Caco-2 (cell line): ENCODE data around the gene SOX5. TPM values are rescaled to one million over a fixed set of nuclear protein-coding genes. Genes with fewer than 3 reads are reported as not detected.

Experiments used
- BruUV-seq: library from RNA; stranded (reverse); fragments of 400-500 nt; replicated peaks from 2 replicates; lab custom pipeline; 2021; lab: Mats Ljungman, UMichigan
- CTCF ChIA-PET: fragments of 300-600 bp; sonication (Branson Sonifier 250); formaldehyde crosslinking; loops from one replicate; lab custom pipeline; 2022; ENCODE audit warnings: antibody characterized with exemption; lab: Charles Lee
- POLR2A ChIA-PET: fragments of 300-600 bp; sonication (Branson Sonifier 250); formaldehyde crosslinking; loops from one replicate; lab custom pipeline; 2022; ENCODE audit warnings: antibody characterized with exemption; lab: Charles Lee
- DNase-seq, 2 experiments: peaks; one replicate each; pipeline versions ENCODE4 v3.0.0 to v3.0.0-alpha.2; 2020 to 2022
- H3K27me3 ChIP-seq: replicated peaks from 2 replicates; pipeline ENCODE4 v1.6.0; 2011; ENCODE audit warnings: low read length; ENCODE audit not compliant: control insufficient read depth, insufficient read depth
- H3K36me3 ChIP-seq: 2 replicates; pipeline ENCODE4 v1.5.1; 2011; ENCODE audit warnings: low read length; ENCODE audit not compliant: control insufficient read depth, insufficient read depth
- H3K4me1 ChIP-seq: fragments of 250-450 bp; sonication (Bioruptor Pico); 2 replicates; pipeline ENCODE4 v1.5.1; 2020; ENCODE audit warnings: mild to moderate bottlenecking
- H3K4me3 ChIP-seq: 2 replicates; pipeline ENCODE4 v1.5.1; 2011; ENCODE audit warnings: low read depth, mild to moderate bottlenecking, control low read depth, low read length
- H3K9me3 ChIP-seq: fragments of 250-450 bp; sonication (Bioruptor Pico); 2 replicates; pipeline ENCODE4 v1.5.1; 2020; ENCODE audit warnings: mild to moderate bottlenecking, moderate library complexity
- H3K27ac Mint-ChIP-seq: one replicate; pipeline ENCODE4 v1.8.0; 2022; ENCODE audit warnings: mixed read lengths; ENCODE audit not compliant: unreplicated experiment
- H3K27me3 Mint-ChIP-seq: one replicate; pipeline ENCODE4 v1.8.0; 2022; ENCODE audit warnings: mixed read lengths; ENCODE audit not compliant: insufficient read depth, unreplicated experiment
- H3K36me3 Mint-ChIP-seq: one replicate; pipeline ENCODE4 v1.8.0; 2022; ENCODE audit warnings: mild to moderate bottlenecking, mixed read lengths; ENCODE audit not compliant: insufficient read depth, unreplicated experiment
- H3K4me1 Mint-ChIP-seq: one replicate; pipeline ENCODE4 v1.8.0; 2022; ENCODE audit warnings: low read depth, mixed read lengths; ENCODE audit not compliant: unreplicated experiment
- H3K4me3 Mint-ChIP-seq: one replicate; pipeline ENCODE4 v1.8.0; 2022; ENCODE audit warnings: mild to moderate bottlenecking, moderate library complexity, mixed read lengths; ENCODE audit not compliant: unreplicated experiment
- H3K9me3 Mint-ChIP-seq: one replicate; pipeline ENCODE4 v1.8.0; 2022; ENCODE audit warnings: mixed read lengths; ENCODE audit not compliant: unreplicated experiment
- intact Hi-C: fragments of 100-400 bp; cut with micrococcal nuclease; formaldehyde crosslinking; loops from one replicate; pipeline ENCODE4 v1.10.0; 2022; ENCODE audit not compliant: unreplicated experiment
- total RNA-seq: library from RNA; stranded (reverse); gene quantifications from 2 replicates; pipeline ENCODE4 v1.2.3, GENCODE V29; 2022
- TF ChIP-seq, protein P1 (sequence below), 2 experiments: fragments of 200-600 bp in 1 of 2; IDR thresholded peaks; 1 replicate in 1 of 2; 2 replicates in 1 of 2; pipeline versions ENCODE4 v1.5.1 to v1.8.0; 2011 to 2022; ENCODE audit warnings: antibody characterized with exemption in 1 of 2, control low read depth in 1 of 2, inconsistent platforms in 1 of 2, low read depth in 1 of 2, low read length in 1 of 2, mild to moderate bottlenecking in 1 of 2, moderate library complexity in 1 of 2; ENCODE audit not compliant: insufficient read depth in 1 of 2, severe bottlenecking in 1 of 2, unreplicated experiment in 1 of 2

Gene SOX5
- total RNA-seq, 1 experiment from 2014 or later, result 15.4 TPM

DNA sequence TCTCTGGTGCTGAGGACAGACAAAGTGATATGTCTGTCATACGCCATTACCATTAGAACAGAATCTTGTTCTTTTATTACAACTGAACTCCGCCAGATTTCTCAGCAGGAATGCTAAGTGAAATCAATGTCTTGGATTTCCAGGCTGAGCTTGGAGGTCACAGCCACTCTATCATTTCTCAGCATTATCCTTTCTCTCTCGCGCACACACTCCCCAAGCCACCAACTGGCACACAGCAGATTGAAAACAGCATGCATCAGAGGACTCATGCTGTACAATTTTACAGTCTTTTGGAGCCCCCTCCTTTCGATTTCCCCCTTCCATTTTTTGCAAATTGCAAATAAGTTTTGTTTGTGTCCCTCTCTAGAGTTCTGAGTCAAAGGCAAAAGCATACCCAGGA is 348.6 kb downstream of the SOX5 start:
- TF ChIP-seq, protein P1, sequence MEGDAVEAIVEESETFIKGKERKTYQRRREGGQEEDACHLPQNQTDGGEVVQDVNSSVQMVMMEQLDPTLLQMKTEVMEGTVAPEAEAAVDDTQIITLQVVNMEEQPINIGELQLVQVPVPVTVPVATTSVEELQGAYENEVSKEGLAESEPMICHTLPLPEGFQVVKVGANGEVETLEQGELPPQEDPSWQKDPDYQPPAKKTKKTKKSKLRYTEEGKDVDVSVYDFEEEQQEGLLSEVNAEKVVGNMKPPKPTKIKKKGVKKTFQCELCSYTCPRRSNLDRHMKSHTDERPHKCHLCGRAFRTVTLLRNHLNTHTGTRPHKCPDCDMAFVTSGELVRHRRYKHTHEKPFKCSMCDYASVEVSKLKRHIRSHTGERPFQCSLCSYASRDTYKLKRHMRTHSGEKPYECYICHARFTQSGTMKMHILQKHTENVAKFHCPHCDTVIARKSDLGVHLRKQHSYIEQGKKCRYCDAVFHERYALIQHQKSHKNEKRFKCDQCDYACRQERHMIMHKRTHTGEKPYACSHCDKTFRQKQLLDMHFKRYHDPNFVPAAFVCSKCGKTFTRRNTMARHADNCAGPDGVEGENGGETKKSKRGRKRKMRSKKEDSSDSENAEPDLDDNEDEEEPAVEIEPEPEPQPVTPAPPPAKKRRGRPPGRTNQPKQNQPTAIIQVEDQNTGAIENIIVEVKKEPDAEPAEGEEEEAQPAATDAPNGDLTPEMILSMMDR (IDR thresholded peaks at IDR 0.05; ENCODE audit: insufficient read depth in 1 of 2, low read depth in 1 of 2, low read length in 1 of 2, severe bottlenecking in 1 of 2, unreplicated experiment in 1 of 2), result no peak
- H3K4me1 ChIP-seq, result no peaks in the 10 kb centered on the region
- no peaks in the 10 kb centered on the region for H3K27me3 ChIP-seq
- ChIA-PET CTCF (no interaction called here), POLR2A (no interaction called here)
- H3K4me3 ChIP-seq, result no peak overlapping the region
- H3K4me1 Mint-ChIP-seq, result no peaks in the 10 kb centered on the region
- BruUV-seq, result no TSS peak
- no peak overlapping the region for H3K27ac Mint-ChIP-seq
- no peaks in the 10 kb centered on the region for H3K36me3 ChIP-seq
- H3K4me3 Mint-ChIP-seq, result no peak overlapping the region
- peaks cover 10% of the 10 kb centered on the region for H3K9me3 Mint-ChIP-seq
- no peaks in the 10 kb centered on the region for H3K9me3 ChIP-seq
- H3K36me3 Mint-ChIP-seq, result no peaks in the 10 kb centered on the region
- intact Hi-C loops, result no loop called here
- DNase-seq, result no peak
- H3K27me3 Mint-ChIP-seq, result no peaks in the 10 kb centered on the region

DNA sequence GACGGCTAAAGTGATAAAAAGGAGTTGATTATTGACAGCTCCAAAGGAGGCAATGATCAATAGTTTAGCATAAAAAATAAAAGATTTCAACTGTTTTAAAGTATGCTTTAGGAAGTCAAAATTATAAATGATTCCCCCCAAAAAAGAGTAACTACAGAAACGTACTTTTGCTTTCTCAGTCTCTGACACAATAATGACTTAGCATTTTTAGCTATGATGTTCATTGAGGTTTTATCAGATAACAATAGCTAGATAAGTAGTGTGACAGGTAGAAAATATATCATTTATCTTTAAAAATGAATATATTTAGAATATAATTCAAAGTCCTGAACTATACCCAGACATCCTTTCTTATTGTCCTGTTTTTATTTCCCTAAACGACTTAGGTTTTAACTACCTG is 352.9 kb downstream of the SOX5 start:
- Mint-ChIP-seq H3K27ac (no peak overlapping the region), H3K27me3 (no peaks in the 10 kb centered on the region), H3K9me3 (peaks cover 10% of the 10 kb centered on the region), H3K4me1 (no peaks in the 10 kb centered on the region), H3K36me3 (no peaks in the 10 kb centered on the region), H3K4me3 (no peak overlapping the region)
- no peak for DNase-seq
- BruUV-seq, result no TSS peak
- H3K4me1 ChIP-seq, result no peaks in the 10 kb centered on the region
- H3K36me3 ChIP-seq, result no peaks in the 10 kb centered on the region
- CTCF ChIA-PET, result no interaction called here
- POLR2A ChIA-PET, result no interaction called here
- TF ChIP-seq, protein P1 (IDR thresholded peaks at IDR 0.05; ENCODE audit: insufficient read depth in 1 of 2, low read depth in 1 of 2, low read length in 1 of 2, severe bottlenecking in 1 of 2, unreplicated experiment in 1 of 2), result no peak
- intact Hi-C loops, result no loop called here
- H3K27me3 ChIP-seq, result no peaks in the 10 kb centered on the region
- H3K9me3 ChIP-seq, result no peaks in the 10 kb centered on the region
- no peak overlapping the region for H3K4me3 ChIP-seq

DNA sequence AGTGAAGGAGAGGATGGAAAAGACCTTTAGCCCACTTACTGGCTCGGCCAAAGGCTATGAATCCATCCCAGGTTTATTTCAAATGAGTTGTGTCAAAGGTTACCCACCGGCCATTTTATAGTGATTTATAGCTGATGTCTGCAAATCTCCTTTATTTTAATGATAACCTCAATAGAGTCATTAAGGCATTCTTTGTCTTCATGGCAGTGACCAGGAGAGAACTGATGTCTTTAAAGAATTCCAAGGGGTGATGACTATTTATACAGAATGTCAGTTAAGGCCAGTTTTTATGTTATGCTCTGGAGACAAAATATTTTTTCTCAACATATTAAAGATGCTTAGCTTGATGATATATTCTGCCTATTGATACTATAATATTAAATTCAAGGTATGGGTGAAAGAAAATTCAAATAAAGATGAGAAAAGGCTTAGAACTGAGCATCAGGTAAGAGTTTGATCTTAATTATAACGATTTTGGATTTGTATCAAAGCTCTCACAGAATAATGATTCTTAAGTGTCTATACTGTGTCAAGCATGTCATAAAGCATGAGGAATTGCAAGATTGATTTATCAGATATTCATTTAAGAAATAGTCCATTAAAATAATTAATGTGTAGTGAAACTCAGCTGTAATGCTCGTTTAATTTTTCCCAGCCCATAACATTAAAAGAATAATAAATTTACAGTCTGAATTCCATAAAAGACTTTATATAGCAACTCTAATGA is 361.5 kb downstream of the SOX5 start:
- TF ChIP-seq, protein P1 (IDR thresholded peaks at IDR 0.05; ENCODE audit: insufficient read depth in 1 of 2, low read depth in 1 of 2, low read length in 1 of 2, severe bottlenecking in 1 of 2, unreplicated experiment in 1 of 2), result no peak
- H3K9me3 Mint-ChIP-seq, result no peaks in the 10 kb centered on the region
- no peaks in the 10 kb centered on the region for H3K36me3 ChIP-seq
- BruUV-seq, result no TSS peak
- H3K27me3 ChIP-seq, result no peaks in the 10 kb centered on the region
- H3K4me1 ChIP-seq, result no peaks in the 10 kb centered on the region
- H3K4me3 ChIP-seq, result no peak overlapping the region
- CTCF ChIA-PET, result no interaction called here
- no peaks in the 10 kb centered on the region for H3K27me3 Mint-ChIP-seq
- H3K27ac Mint-ChIP-seq, result no peak overlapping the region
- no peak for DNase-seq
- POLR2A ChIA-PET, result no interaction called here
- H3K9me3 ChIP-seq, result no peaks in the 10 kb centered on the region
- H3K36me3 Mint-ChIP-seq, result no peaks in the 10 kb centered on the region
- H3K4me3 Mint-ChIP-seq, result no peak overlapping the region
- peaks cover 6% of the 10 kb centered on the region for H3K4me1 Mint-ChIP-seq
- intact Hi-C loops, result no loop called here
